ENCODE measurements around the gene CUBN.

- TF ChIP-seq ZNF274 (IDR thresholded peaks at IDR 0.05; ENCODE audit: low read depth, low read length) (no peak), YY1 (IDR thresholded peaks at IDR 0.05; ENCODE audit: insufficient read depth, insufficient read length) (no peak)
These were observed 7.6 kb downstream of the CUBN start for GRCh38 chr10:17122052-17122451.

All from NT2/D1 (cell line).